ENCODE data around the gene INPP5A.
"Not testable (repeated sequence)": the region's sequence is repeated elsewhere in the genome, so short reads cannot be mapped to it uniquely, and the experiment has no call there.

INPP5A gene

GRCh38 chr10:132678436-132679216 is 141.0 kb downstream of the INPP5A start:
- no peak for DNase-seq (ENCODE audit: low read depth)

GRCh38 chr10:132679217-132679595 is 141.6 kb downstream of the INPP5A start:
- DNase-seq (ENCODE audit: low read depth), result no peak

- no peak for DNase-seq (ENCODE audit: low read depth)
Measured at GRCh38 chr10:132679640-132680039, 142.1 kb downstream of the INPP5A start.

- DNase-seq (ENCODE audit: low read depth), result not testable (repeated sequence)
Measured at GRCh38 chr10:132680741-132681140, 143.2 kb downstream of the INPP5A start.

GRCh38 chr10:132681858-132682755 is 144.5 kb downstream of the INPP5A start:
- DNase-seq (ENCODE audit: low read depth), result no peak

- no peak for DNase-seq (ENCODE audit: low read depth)
Measured at GRCh38 chr10:132684164-132684891, 146.7 kb downstream of the INPP5A start.

- no peak for DNase-seq (ENCODE audit: low read depth)
Measured at GRCh38 chr10:132685101-132685891, 147.7 kb downstream of the INPP5A start.

GRCh38 chr10:132685921-132686680 is 148.5 kb downstream of the INPP5A start:
- DNase-seq (ENCODE audit: low read depth), result no peak

- no peak for DNase-seq (ENCODE audit: low read depth)
Measured at GRCh38 chr10:132687181-132687892, 149.8 kb downstream of the INPP5A start.

- no peak for DNase-seq (ENCODE audit: low read depth)
Measured at GRCh38 chr10:132687893-132688579, 150.4 kb downstream of the INPP5A start.

GRCh38 chr10:132688580-132689420 is 151.2 kb downstream of the INPP5A start:
- no peak for DNase-seq (ENCODE audit: low read depth)

GRCh38 chr10:132689721-132690360 is 152.3 kb downstream of the INPP5A start:
- DNase-seq (ENCODE audit: low read depth), result no peak

- DNase-seq (ENCODE audit: low read depth), result no peak
Measured at GRCh38 chr10:132690401-132690800, 152.8 kb downstream of the INPP5A start.

GRCh38 chr10:132690821-132691610 is 153.4 kb downstream of the INPP5A start:
- DNase-seq (ENCODE audit: low read depth), result no peak

GRCh38 chr10:132691711-132692153 is 154.1 kb downstream of the INPP5A start:
- DNase-seq (ENCODE audit: low read depth), result no peak

GRCh38 chr10:132692311-132692710 is 154.7 kb downstream of the INPP5A start:
- DNase-seq (ENCODE audit: low read depth), result no peak

GRCh38 chr10:132693676-132694075 is 156.1 kb downstream of the INPP5A start:
- no peak for DNase-seq (ENCODE audit: low read depth)
